Measurements from ENCODE around the gene MCCC1.
A peak's percentile ranks its signal among the peaks of the same experiment; 100 is the strongest.
"Not testable (repeated sequence)": the region's sequence is repeated elsewhere in the genome, so short reads cannot be mapped to it uniquely, and the experiment has no call there.

MCCC1 gene

DNA sequence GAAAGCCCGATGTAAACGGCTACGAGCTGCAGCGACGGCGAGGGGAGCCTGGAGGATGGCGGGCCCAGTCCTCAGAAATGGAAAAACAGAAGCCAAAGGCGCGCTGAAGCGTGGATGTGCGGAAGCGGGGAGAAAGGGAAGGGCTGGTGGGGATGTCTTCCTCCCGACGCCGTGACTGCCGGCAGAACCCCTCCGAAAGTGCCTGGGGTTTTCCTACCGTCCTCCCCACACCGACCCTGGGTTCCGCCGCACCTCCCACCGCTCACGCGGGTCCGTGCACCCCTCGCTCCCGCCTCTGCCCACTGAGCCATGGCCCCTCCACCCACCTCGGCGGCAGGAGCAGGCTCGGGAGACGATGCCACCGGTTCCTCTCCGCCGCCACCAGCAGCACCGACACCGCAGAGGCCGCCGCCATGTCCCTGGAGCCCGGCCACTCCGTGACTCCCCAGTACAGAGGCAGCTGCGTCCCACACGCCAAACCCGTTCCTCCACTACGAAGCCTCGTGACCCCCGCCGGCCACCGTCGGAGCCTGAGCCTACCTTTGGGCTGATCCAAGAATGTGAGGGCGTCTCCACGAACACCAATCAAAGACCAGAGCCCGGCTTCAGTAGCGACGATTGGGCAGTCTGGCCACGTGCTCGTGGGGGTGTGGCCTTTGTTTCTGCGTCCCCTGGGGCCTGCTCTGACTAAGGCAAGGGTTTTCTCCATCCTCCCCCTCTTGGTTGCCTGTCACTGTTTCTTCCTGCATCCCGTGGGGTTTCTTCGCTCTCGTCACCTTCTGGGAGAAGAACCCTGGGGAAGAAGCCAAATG, at the start of gene MCCC1:
MCCC1 (minus strand) TSS at position 471 of the 812 bp plus-strand sequence; CDS start at position 415, 56 bp downstream.
- peak; percentile 96 for DNase-seq (ENCODE audit: low spot score)

DNA sequence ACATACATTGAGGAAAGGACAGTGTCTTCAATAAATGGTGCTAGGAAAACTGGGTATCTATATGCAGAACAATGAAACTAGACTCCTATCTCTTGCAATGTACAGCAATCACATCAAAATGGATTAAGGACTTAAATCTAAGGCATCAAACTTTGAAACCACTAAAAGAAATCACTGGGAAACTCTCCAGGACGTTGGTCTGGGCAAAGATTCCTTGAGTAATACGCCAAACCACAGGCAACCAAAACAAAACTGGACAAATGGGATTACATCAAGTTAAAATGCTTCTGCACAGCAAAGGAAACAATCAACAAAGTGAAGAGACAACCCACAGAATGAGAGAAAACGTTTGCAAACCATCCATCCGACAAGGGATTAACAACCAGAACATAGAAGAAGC, 48.8 kb upstream of the MCCC1 start:
- DNase-seq (ENCODE audit: low spot score), result no peak

DNA sequence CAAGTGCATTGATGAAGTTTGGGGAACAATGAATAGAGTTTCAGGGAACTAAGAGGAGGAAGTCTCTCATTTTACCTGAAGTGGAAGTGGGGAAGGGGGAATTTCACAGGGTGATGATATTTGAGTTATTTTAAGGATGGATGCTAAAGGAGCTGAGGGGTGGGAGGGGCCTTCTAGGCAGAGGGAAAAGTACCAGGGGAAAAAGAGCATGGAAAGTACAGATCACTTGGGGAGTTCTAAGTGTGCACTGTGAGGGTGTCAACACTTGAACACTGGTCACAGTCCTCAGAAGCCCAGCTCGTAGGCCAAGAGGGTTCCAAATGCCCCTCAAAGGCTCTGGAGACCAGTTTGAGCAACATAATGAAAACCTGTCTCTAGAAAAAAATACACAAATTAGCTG, 45.1 kb upstream of the MCCC1 start:
- no peak for DNase-seq (ENCODE audit: low spot score)

DNA sequence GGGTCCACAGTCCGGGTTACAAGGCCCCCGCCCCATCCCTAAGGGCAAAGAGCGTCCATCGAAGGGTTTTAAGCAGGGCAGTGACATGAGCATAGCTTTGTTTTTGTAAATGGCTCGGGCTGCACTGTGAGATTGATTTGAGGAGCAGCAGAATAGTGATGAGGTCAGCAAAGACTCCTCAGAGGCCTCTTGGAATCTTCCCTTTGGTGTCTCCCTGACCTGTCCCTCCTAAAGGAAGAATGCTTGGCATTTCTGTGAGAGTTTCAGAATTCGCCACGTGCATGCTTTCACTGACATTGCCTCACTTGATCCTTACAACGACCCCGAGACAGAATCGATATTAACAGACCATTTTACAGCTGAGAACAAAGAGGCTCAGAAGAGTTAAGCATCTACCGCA, 42.9 kb upstream of the MCCC1 start:
- DNase-seq (ENCODE audit: low spot score), result no peak

DNA sequence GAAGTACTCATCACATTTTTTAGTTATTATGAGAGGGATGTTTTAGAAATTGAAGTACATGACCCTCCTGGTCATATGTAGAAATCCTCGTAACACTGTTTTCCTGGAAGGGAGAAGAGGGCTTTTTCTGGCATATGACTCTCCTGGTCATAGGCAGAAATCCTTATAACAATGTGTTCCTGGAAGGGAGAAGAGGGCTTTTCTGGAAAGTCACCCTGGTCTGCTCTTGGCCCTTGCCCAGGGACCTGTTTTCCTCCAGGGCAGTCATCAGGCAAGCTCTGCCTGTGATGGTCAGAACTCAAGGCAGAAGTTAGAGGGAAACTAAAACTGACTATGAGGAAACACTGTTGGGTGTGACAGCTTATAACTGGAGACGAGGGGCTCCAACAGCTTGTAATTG, 35.5 kb upstream of the MCCC1 start:
- no peak for DNase-seq (ENCODE audit: low spot score)

DNA sequence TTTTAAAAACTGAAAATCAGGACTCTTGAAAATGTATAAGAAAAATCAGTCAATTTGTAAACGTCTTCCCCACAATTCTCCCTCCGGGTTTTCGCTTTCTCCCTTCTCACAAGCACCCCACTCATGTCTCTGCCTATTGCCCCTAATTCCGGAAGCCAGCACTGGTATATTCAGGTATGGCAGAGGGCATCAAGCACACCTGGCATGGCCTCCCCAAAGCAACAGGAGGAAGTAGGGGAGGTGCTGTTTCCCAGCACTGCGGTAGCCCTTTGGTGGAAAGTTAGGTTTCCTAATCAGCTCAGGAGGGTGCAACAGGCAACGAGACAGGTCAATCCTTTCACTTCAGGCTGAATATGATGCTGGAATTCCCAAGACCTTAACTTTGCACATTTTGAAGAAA, 33.1 kb upstream of the MCCC1 start:
- DNase-seq (ENCODE audit: low spot score), result no peak

DNA sequence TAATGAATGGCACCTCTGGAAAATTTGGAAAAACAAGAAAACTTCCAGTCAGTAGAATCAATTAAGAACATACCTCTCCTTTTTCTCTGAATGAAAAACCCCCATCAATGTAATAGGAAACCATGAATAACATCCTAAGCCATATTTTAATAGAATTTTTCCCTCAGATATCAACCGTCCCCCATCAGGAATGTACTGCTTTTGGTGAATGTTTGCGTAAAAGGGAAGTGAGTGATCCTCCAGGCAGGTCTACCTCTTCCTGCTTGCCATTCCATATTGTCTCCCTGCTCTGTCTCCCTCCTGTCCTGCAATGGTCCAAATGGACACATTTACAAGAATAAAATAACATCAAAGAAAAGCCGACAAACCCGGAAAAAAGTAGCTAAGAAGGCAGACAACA, 32.4 kb upstream of the MCCC1 start:
- no peak for DNase-seq (ENCODE audit: low spot score)

DNA sequence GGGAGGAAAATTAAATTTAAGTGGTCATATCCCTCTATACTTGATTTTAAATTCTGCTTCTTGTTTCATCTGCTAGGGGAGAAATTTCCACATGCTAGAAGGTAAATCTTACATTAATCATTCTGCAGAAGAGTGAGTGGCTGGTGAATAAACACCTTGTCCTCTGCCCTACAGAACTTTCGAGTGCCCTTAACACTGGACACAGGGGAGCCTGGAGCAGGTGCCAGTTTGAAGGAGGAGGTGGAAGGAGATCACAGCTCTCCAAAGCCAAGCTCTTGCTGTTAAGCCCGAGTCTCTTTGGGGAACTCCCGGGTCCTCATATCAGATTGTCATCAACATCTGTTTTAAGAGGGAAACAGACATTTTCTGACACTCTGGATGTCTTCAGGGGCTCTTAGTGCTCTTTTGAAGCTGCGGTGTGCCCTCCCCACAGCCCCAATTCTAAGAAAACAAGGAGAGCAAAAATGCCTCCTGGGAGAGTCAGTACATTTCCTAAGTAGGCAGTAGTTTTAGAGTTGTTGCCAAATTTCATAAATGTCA, 32.0 kb upstream of the MCCC1 start:
- DNase-seq (ENCODE audit: low spot score), result no peak

DNA sequence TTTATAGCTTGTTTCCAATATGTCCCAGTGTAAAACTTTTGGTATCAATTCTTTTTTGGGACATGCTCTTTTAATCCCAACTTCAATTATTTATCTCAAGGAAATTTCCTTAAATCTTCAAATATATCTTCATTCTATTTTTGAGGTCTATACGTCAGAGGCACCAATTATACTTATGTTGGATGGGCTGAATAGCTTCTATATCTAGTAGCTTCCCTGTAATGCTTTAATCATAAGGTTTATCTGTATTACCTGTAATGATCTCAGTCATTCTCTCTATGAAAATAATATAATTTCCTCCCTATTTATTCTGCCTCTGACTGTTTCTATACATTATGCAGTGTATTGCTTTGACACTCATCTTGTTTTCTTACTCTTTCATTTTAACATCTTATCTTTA, 29.9 kb upstream of the MCCC1 start:
- DNase-seq (ENCODE audit: low spot score), result no peak

DNA sequence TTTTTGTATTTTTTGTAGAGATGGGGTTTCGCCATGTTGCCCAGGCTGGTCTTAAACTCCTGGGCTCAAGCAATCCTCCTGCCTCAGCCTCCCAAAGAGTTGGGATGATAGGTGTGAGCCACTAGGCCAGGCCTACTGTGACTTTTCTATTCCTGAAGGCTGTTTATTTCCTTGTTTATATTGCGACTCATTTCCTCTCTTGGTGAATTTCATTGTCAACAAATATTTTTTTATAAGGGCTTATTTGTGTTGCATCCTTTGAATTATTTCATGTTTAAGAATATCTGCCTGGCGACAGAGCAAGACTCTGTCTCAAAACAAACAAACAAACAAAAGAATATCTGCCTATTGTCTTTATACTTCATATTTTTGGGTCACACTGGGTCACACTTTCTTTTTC, 29.4 kb upstream of the MCCC1 start:
- DNase-seq (ENCODE audit: low spot score), result no peak

DNA sequence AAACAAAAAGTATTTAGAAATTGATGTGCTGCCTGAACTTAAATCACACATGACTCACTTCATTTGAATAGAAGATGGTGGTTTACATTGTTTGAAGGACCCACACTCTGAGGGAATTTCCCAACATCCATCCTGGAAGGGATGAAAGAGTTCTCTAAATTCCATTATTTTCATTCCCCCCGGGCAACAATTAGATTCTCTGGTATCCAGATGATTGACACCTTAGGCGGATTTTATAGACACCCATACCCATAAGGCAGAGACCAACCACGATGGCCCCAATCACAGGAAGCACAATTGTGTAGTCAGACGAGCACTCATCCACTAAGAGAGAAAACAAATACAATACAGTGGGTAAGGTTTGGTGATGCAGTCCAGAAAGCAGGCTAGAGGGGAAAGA, 24.6 kb upstream of the MCCC1 start:
- no peak for DNase-seq (ENCODE audit: low spot score)

DNA sequence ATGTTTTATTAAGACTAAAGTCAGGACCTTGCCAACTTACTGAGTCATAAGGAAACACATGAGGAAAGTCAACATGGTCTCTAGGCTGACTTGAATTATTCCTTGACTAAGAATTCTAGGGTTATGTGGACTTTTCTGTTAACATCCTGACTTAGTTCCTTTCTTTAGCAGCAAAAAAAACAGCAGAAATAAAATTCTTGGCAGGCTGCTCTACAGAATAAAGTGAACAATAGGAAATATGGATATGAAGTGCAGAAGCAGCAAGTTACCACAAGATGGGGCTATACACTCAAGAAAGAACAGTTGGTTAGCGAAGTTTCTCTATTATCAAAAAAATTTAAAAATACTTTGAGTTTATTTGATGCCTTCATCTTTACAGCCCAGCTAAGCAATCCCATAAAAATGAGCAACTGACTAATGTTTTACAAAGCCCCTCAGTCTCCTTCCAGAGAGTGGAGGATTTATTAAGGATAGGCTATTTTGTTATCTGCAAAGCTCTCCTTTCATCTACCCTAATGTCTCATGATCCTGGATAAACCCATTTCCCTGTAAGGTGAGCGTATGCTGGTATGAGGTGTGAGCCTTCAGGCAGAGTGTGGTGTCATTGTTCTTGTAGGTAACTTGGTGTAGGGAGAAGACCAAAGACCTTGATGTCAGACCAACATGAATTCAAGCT, 23.1 kb upstream of the MCCC1 start:
- no peak for DNase-seq (ENCODE audit: low spot score)

DNA sequence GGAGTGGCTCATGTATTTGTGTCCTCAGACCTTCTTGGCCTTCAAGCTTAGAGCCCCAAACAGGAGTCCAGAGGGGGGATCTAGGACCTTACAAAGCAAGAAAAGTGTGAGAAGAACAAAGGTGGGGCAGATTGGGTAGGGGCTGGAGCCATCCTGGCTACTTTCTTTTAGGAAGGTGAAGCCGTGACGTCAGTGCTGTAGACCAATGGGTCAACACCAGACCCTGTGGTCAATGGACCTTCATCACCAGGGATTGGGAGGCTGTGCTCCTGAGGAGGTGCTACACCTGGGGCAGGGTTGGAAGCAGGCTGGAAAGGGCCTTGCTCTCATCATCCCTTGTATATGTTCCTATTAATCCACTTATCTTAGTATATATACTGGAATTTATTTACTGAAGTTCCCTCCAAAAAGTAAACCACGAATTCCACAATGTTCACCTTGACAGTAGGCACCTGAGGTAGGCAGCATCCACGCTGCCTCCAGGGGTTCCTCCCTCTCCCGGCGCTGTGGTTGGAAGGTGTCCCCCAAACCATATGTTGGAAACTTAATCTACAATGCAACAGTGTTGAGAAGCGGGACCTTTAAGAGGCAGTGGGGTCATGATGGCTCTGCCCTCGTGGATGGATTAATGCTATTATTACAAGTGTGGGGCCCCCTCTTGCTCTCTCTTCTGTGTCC, 21.4 kb upstream of the MCCC1 start:
- no peak for DNase-seq (ENCODE audit: low spot score)

DNA sequence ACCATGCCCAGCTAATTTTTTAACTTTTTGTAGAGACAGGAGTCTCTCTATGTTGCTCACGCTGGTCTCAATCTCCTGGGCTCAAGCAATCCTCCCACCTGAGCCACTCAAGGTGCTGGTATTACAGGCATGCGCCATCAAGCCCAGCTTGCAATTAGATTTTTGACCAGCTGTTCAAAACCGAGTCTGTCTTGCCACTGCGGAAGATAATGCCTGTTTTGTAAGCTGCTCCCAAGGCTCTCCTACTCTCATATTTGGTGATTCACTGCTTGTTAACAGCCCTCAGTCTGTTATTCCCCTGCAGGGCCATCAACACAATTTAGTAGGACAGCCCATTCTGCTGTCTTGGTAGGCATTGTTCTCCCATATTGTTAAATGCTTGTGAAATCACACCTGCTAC, 17.8 kb upstream of the MCCC1 start:
- no peak for DNase-seq (ENCODE audit: low spot score)

DNA sequence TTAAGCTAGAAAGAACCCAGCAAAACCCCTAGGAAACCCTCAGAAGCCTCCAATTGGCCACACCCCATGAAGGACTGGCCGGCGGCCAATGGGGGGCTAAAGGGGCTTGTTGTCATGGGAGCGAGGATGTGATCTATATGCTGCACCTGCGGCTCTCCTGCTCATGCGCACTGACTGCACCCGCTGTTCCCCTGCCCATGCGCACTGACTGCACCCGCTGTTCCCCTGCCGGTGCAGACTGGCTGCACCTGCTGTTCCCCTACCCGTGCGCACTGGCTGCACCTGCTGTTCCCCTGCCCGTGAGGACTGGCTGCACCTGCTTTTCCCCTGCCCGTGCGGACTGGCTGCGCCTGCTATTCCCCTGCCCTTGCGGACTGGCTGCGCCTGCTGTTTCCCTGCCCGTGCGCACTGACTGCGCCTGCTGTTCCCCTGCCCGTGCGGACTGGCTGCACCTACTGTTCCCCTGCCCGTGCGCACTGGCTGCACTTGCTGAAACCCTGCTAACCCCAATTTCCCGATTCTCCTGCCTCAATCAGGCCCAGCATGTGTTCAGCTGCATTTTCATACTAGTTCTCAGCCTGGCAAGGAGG, 16.8 kb upstream of the MCCC1 start:
- no peak for DNase-seq (ENCODE audit: low spot score)

DNA sequence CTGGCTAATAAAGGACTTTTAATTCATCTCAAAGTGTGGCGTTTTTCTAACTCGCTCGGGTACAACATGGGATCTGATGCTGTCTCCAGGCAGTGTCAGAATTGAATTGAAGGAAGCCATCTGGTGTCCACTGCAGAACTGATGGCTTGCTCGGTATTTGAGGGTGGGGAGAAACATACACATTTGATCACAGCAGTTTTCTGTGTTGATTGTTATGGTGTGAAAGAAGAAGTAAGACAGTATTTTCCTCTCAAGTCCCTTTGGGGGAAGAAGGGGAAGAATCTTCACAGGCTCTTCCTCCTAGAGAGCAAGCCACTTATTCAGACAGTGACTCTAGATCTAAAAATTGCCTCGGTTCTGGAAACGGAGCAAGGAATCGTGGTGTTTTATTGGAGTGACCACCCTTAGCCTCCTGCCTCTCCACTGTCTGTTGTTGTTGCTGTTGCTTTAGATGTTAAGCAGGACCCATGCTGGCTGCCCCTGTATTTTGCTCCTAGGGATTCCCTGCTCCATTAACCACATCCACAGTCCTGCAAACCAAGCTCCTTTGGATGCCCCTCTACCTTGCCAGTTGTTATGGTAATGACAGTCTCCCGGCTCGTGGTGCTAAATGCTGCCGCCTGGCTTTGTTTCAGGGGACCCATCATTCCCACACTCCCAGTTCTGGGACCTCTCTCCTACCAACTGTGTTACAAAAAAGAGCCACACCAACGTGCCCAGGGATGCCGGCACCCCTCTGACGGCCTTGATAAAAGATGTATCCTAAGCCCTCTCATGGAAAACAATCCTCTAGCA, 15.3 kb upstream of the MCCC1 start:
- no peak for DNase-seq (ENCODE audit: low spot score)

DNA sequence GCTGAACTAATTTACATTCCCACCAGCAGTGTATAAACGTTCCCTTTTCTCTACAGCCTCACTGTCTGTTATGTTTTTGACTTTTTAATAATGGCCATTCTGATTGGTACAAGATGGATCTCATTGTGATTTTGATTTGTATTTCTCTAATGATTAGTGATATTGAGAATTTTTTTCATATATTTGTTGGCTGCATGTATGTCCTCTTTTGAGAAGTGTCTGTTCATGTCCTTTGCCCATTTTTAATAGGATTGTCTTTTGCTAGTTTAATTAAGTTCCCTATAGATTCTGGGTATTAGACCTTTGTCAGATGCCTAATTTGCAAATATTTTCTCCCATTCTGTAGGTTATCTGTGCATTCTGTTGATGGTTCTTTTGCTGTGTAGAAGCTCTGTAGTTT, 10.6 kb upstream of the MCCC1 start:
- not testable (repeated sequence) for DNase-seq (ENCODE audit: low spot score)

DNA sequence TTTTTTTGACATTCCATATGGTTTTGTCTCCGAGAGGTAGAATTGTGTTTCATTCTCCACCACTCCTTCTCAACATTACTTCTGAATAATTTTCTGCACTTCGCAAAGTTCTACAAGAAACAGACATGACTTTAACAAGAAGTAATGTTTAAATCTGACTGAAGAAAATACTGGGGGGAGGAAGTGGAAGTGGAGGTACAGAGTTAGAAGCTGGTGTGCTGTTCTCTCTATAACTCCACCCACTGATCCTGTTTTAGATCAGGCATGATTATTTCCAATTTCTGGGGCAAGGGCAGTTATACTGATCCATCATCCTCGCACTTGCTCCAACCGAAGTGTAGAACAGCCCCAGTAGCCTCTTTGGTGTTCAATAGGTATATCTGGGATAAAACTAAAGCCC, 9.2 kb upstream of the MCCC1 start:
- DNase-seq (ENCODE audit: low spot score), result no peak

DNA sequence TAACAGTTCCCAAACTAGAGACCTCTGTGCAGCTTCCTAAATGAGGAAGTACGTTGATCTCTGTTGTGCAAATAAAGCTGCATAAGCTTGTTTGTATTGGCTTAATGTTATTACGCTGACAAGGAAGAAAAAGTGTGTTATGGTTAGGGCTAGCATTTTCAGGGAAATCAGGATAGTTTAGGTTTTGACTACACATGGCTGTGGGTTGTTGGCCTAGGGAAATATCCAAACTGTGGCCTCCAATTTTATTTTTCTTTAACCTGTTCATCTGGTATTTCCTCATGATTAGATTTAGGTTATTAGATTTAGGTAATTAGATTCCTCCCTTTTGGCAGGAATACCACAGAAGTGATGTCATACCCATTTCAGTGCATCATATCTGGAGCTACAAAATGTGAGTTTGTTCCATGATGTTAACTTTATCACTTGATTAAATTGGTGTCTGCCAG, 8.7 kb upstream of the MCCC1 start:
- DNase-seq (ENCODE audit: low spot score), result no peak

DNA sequence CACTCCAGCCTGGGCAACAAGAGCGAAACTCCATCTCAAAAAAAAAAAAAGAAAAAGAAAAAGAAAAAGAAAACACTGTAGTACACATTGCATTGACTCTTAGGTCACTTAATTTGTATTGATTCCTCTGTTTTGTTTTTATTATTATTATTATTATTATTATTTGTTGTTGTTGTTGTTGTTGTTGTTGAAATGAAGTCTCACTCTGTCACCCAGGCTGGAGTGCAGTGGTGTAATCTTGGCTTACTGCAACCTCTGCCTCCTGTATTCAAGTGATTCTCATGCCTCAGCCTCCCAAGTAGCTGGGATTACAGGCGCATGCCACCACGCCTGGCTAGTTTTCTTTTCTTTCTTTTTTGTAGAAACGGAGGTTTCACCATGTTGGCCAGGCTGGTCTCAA, 8.1 kb upstream of the MCCC1 start:
- not testable (repeated sequence) for DNase-seq (ENCODE audit: low spot score)

DNA sequence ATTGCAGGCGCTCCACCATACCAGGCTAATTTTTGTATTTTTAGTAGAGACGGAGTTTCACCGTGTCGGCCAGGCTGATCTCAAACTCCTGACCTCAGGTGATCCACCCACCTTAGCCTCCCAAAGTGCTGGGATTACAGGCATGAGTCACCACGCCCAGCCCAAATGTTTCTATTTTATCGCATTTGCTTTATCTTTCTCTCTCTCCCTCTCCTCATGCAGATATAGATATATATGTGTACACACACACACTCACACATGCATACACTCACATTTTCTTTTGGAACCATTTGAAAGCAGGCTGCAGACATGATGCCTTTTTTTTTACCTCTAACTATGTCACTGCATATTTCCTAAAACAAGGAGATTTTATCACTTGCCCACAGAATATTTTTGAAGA, 7.3 kb upstream of the MCCC1 start:
- DNase-seq (ENCODE audit: low spot score), result no peak

DNA sequence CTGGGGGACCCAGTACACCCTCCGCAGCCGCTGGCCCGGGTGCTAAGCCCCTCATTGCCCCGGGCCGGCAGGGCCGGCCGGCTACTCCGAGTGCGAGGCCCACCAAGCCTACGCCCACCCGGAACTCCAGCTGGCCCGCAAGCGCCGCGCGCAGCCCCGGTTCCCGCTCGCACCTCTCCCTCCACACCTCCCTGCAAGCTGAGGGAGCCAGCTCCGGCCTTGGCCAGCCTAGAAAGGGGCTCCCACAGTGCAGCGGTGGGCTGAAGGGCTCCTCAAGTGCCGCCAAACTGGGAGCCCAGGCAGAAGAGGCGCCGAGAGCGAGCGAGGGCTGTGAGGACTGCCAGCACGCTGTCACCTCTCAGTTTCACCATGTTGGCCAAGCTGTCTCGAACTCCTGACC, 4.7 kb upstream of the MCCC1 start:
- not testable (repeated sequence) for DNase-seq (ENCODE audit: low spot score)
